Measurements from ENCODE around the gene SCD. TPM values are rescaled to one million over a fixed set of nuclear protein-coding genes. Genes with fewer than 3 reads are reported as not detected.
A peak's percentile ranks its signal among the peaks of the same experiment; 100 is the strongest.
"Not testable (repeated sequence)": the region's sequence is repeated elsewhere in the genome, so short reads cannot be mapped to it uniquely, and the experiment has no call there.

Gene SCD
- total RNA-seq, 1 experiment from 2014 or later = 518 TPM

DNA sequence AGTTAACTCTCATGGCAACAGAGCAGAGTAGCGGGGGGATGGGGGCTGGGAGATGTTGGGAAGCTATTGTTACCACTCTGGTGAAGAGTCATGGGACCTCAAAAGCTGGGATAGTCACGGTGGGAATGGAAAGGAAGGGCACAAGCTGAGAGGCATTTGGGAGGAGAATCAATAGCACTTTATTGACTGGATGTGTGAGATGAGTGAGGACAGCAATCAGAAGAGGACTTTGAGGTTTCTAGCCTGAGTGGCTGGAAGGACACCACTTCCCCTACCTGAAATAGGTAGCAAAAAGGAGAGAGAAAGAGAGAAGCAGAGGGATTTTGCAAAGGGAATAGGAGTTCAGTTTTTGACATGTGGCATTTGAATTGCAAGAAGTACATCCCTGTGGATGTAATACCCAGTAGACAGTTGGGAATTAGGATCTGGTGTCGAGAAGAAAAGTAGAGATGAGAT lies 27.2 kb downstream of the SCD start:
- peaks cover 58% of the 10 kb centered on the region for H3F3A ChIP-seq (ENCODE audit: insufficient read depth, low read depth)
- H3K9me3 ChIP-seq (ENCODE audit: insufficient read depth, low read depth) = no peaks in the 10 kb centered on the region
- ChIA-PET POLR2A (ENCODE audit: unreplicated experiment) (interaction anchor here (0.5 to 2.0 kb wide), 3 partner anchors 10 to 142 kb away, joined by 6 to 132 read pairs (median 9); partner anchors contain the start of gene SCD), CTCF (interaction anchor here (1.6 kb wide), 1 partner anchor 29 kb away, joined by 13 read pairs; no protein-coding TSS in a partner anchor)
- H3K27me3 ChIP-seq (ENCODE audit: insufficient read depth, low read depth) = no peaks in the 10 kb centered on the region
- no peak for TF ChIP-seq EZH2 (IDR thresholded peaks at IDR 0.05; ENCODE audit: low read depth)
- no peaks in the 10 kb centered on the region for H4K20me1 ChIP-seq (ENCODE audit: insufficient read depth)
- no peak overlapping the region for H2AFZ ChIP-seq
- TSS peak; percentile 71 for BruUV-seq (replicated peaks)
- peak overlapping the region; percentile 100 for H3K27ac ChIP-seq
- no peak for DNase-seq
- intact Hi-C loops (cut with micrococcal nuclease; ENCODE audit: unreplicated experiment) = loop anchor here (2.0 to 5.0 kb wide), 2 partner anchors 37 to 59 kb away; no protein-coding TSS in a partner anchor
- H3K9me2 ChIP-seq (ENCODE audit: insufficient read depth) = no peaks in the 10 kb centered on the region
- H3K4me3 ChIP-seq = peak overlapping the region; percentile 62
- H3K36me3 ChIP-seq (ENCODE audit: low read depth) = no peaks in the 10 kb centered on the region
- peak overlapping the region; percentile 96 for H3K4me2 ChIP-seq
- H3K79me2 ChIP-seq (ENCODE audit: low read depth) = peaks cover 26% of the 10 kb centered on the region
- H3K4me1 ChIP-seq (replicated peaks; ENCODE audit: insufficient read depth) = peaks cover 53% of the 10 kb centered on the region

DNA sequence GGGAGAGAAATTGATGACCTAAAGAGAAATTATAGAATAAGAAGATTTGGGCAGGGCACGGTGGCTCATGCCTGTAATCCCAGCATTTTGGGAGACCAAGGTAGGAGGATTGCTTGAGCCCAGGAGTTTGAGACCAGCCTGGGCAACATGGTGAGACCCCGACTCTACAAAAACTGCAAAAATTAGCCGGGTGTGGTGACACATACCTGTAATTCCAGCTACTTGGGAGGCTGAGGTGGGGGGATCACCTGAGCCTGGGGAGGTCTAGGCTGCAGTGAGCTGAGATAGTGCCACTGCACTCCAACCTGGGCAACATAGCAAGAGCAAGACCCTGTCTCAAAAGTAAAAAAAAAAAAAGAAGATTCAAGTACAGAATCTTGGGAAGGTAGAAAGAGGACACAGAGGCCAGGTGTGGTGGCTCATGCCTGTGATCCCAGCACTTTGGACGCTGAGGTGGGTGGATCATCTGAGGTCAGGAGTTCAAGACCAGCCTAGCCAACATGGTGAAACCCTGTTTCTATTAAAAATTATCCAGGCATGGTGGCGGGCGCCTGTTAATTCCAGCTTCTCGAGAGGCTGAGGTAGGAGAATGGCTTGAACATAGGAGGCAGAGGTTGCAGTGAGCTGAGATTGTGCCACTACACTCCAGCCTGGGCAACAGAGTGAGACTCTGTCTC lies 27.8 kb downstream of the SCD start:
- not testable (repeated sequence) for BruUV-seq (replicated peaks); H3K9me3 ChIP-seq (ENCODE audit: insufficient read depth, low read depth); H2AFZ ChIP-seq; H3K9me2 ChIP-seq (ENCODE audit: insufficient read depth); H3K36me3 ChIP-seq (ENCODE audit: low read depth); H3K27me3 ChIP-seq (ENCODE audit: insufficient read depth, low read depth); DNase-seq; H4K20me1 ChIP-seq (ENCODE audit: insufficient read depth)
- Histone ChIP-seq H3K79me2 (ENCODE audit: low read depth) (peaks cover 26% of the 10 kb centered on the region), H3F3A (ENCODE audit: insufficient read depth, low read depth) (peaks cover 53% of the 10 kb centered on the region), H3K4me3 (peak overlapping the region; percentile 62), H3K4me1 (replicated peaks; ENCODE audit: insufficient read depth) (peaks cover 47% of the 10 kb centered on the region), H3K27ac (peak overlapping the region; percentile 100), H3K4me2 (peak overlapping the region; percentile 96)
- POLR2A ChIA-PET (ENCODE audit: unreplicated experiment) = interaction anchor here (0.6 to 2.0 kb wide), 5 partner anchors 10 to 1878 kb away, joined by 4 to 132 read pairs (median 9); partner anchors contain the start of gene SCD
- intact Hi-C loops (cut with micrococcal nuclease; ENCODE audit: unreplicated experiment) = loop anchor here (2.0 to 5.0 kb wide), 2 partner anchors 38 to 58 kb away; no protein-coding TSS in a partner anchor
- CTCF ChIA-PET = interaction anchor here (0.6 kb wide), 2 partner anchors 8 to 36 kb away, joined by 3 to 16 read pairs; no protein-coding TSS in a partner anchor

DNA sequence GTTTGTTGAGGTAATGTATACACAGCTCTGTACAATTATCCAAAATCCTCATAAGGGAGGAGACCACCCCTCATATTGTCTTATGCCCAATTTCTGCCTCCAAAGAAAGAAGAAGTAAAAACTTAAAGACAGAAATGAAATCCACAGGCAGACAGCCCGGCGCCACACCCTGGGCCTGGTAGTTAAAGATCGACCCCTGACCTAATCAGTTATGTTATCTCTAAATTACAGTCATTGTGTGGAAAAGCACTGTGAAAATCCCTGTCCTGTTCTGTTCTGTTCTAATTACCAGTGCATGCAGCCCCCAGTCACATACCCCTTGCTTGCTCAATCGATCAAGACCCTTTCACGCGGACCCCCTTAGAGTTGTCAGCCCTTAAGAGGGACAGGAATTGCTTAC lies 29.6 kb downstream of the SCD start:
- H3K27me3 ChIP-seq (ENCODE audit: insufficient read depth, low read depth); H2AFZ ChIP-seq; CTCF ChIA-PET; H3K4me3 ChIP-seq; POLR2A ChIA-PET (ENCODE audit: unreplicated experiment); DNase-seq; H3K9me3 ChIP-seq (ENCODE audit: insufficient read depth, low read depth); BruUV-seq (replicated peaks); H3K36me3 ChIP-seq (ENCODE audit: low read depth); H3K9me2 ChIP-seq (ENCODE audit: insufficient read depth); H3K27ac ChIP-seq; intact Hi-C loops (cut with micrococcal nuclease; ENCODE audit: unreplicated experiment); H4K20me1 ChIP-seq (ENCODE audit: insufficient read depth): not testable (repeated sequence)
- Histone ChIP-seq H3K4me2 (peak overlapping the region; percentile 59), H3K79me2 (ENCODE audit: low read depth) (peaks cover 26% of the 10 kb centered on the region), H3F3A (ENCODE audit: insufficient read depth, low read depth) (peaks cover 35% of the 10 kb centered on the region), H3K4me1 (replicated peaks; ENCODE audit: insufficient read depth) (peaks cover 28% of the 10 kb centered on the region)

DNA sequence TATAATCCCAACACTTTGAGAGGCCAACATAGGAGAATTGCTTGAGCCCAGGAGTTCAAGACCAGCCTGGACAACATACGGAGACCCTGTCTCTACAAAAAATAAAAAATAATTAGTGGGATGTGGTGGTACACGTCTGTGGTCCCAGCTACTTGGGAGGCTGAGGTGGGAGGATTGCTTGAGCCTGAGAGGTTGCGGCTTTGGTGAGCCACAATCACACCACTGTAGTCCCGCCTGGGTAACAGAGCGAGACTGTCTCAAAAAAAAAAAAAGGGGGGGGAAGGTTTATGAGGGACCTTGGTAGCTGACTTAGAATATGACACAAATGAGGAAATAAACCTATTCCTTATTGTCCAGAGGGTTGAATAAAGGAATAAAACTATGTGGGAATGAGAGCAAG lies 30.8 kb downstream of the SCD start:
- TF ChIP-seq, protein P1, sequence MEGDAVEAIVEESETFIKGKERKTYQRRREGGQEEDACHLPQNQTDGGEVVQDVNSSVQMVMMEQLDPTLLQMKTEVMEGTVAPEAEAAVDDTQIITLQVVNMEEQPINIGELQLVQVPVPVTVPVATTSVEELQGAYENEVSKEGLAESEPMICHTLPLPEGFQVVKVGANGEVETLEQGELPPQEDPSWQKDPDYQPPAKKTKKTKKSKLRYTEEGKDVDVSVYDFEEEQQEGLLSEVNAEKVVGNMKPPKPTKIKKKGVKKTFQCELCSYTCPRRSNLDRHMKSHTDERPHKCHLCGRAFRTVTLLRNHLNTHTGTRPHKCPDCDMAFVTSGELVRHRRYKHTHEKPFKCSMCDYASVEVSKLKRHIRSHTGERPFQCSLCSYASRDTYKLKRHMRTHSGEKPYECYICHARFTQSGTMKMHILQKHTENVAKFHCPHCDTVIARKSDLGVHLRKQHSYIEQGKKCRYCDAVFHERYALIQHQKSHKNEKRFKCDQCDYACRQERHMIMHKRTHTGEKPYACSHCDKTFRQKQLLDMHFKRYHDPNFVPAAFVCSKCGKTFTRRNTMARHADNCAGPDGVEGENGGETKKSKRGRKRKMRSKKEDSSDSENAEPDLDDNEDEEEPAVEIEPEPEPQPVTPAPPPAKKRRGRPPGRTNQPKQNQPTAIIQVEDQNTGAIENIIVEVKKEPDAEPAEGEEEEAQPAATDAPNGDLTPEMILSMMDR (conservative IDR thresholded peaks at IDR 0.05) = no peak
- TF ChIP-seq EZH2 (IDR thresholded peaks at IDR 0.05; ENCODE audit: low read depth) = no peak
- no peaks in the 10 kb centered on the region for H3K9me3 ChIP-seq (ENCODE audit: insufficient read depth, low read depth)
- peaks cover 17% of the 10 kb centered on the region for H3K4me1 ChIP-seq (replicated peaks; ENCODE audit: insufficient read depth)
- H2AFZ ChIP-seq = no peak overlapping the region
- no peaks in the 10 kb centered on the region for H4K20me1 ChIP-seq (ENCODE audit: insufficient read depth)
- no TSS peak for BruUV-seq (replicated peaks)
- H3K27ac ChIP-seq = no peak overlapping the region
- peaks cover 17% of the 10 kb centered on the region for H3K79me2 ChIP-seq (ENCODE audit: low read depth)
- DNase-seq = no peak
- no peaks in the 10 kb centered on the region for H3K27me3 ChIP-seq (ENCODE audit: insufficient read depth, low read depth)
- H3K4me2 ChIP-seq = no peak overlapping the region
- no peaks in the 10 kb centered on the region for H3K36me3 ChIP-seq (ENCODE audit: low read depth)
- ChIA-PET POLR2A (ENCODE audit: unreplicated experiment) (interaction anchor here (0.5 to 0.7 kb wide), 2 partner anchors 9 to 501 kb away, joined by 4 to 15 read pairs; no protein-coding TSS in a partner anchor), CTCF (interaction anchor here (0.5 kb wide), 1 partner anchor 620 kb away, joined by 8 read pairs; no protein-coding TSS in a partner anchor)
- intact Hi-C loops (cut with micrococcal nuclease; ENCODE audit: unreplicated experiment) = no loop called here
- H3F3A ChIP-seq (ENCODE audit: insufficient read depth, low read depth) = peaks cover 23% of the 10 kb centered on the region
- no peak overlapping the region for H3K4me3 ChIP-seq
- H3K9me2 ChIP-seq (ENCODE audit: insufficient read depth) = no peaks in the 10 kb centered on the region

Data from PC-9 (cell line).